PC-9 (cell line): ENCODE measurements around the gene CEP170. TPM values are rescaled to one million over a fixed set of nuclear protein-coding genes. Genes with fewer than 3 reads are reported as not detected.

ENCODE experiments used
- BruUV-seq: library from RNA; stranded (reverse); fragments of 400-500 nt; replicated peaks from 2 replicates; lab custom pipeline; 2021; lab: Mats Ljungman, UMichigan
- CTCF ChIA-PET: fragments of 300-600 bp; sonication (Branson Sonifier 250); formaldehyde crosslinking; loops from one replicate; lab custom pipeline; 2022; ENCODE audit warnings: antibody characterized with exemption; lab: Charles Lee
- POLR2A ChIA-PET: fragments of 300-600 bp; sonication (Branson Sonifier 250); formaldehyde crosslinking; loops from one replicate; lab custom pipeline; 2022; ENCODE audit warnings: antibody characterized with exemption; ENCODE audit not compliant: unreplicated experiment; lab: Charles Lee
- DNase-seq, 2 experiments: peaks; one replicate each; pipeline versions ENCODE4 v3.0.0 to v3.0.0-alpha.2; 2015 to 2022; ENCODE audit warnings: mixed read lengths in 1 of 2
- H2AFZ ChIP-seq: fragments of 200-600 bp; sonication (generic); 2 replicates; pipeline ENCODE4 v1.8.1; 2017; ENCODE audit warnings: antibody characterized with exemption
- H3F3A ChIP-seq: fragments of 200-600 bp; sonication (generic); 2 replicates; pipeline ENCODE4 v1.8.1; 2017; ENCODE audit warnings: antibody characterized with exemption, mild to moderate bottlenecking, low read depth; ENCODE audit not compliant: insufficient read depth
- H3K27ac ChIP-seq: fragments of 200-600 bp; sonication (generic); 2 replicates; pipeline ENCODE4 v1.6.1; 2016; ENCODE audit warnings: mixed run types
- H3K27me3 ChIP-seq: fragments of 200-600 bp; sonication (generic); 2 replicates; pipeline ENCODE4 v1.6.1; 2016; ENCODE audit warnings: low read depth, mixed run types; ENCODE audit not compliant: insufficient read depth
- H3K36me3 ChIP-seq: fragments of 200-600 bp; sonication (generic); 2 replicates; pipeline ENCODE4 v1.6.1; 2016; ENCODE audit warnings: low read depth, mixed run types
- H3K4me1 ChIP-seq: fragments of 200-600 bp; sonication (generic); replicated peaks from 2 replicates; pipeline ENCODE4 v1.6.1; 2016; ENCODE audit warnings: mixed run types; ENCODE audit not compliant: insufficient read depth
- H3K4me2 ChIP-seq: fragments of 200-600 bp; sonication (generic); 2 replicates; pipeline ENCODE4 v1.6.1; 2017; ENCODE audit warnings: mixed run types
- H3K4me3 ChIP-seq: fragments of 200-600 bp; sonication (generic); 2 replicates; pipeline ENCODE4 v1.6.1; 2016; ENCODE audit warnings: mixed run types
- H3K79me2 ChIP-seq: fragments of 200-600 bp; sonication (generic); 2 replicates; pipeline ENCODE4 v1.6.1; 2017; ENCODE audit warnings: low read depth, mixed run types
- H3K9me2 ChIP-seq: fragments of 200-600 bp; sonication (generic); 2 replicates; pipeline ENCODE4 v1.8.1; 2017; ENCODE audit warnings: mild to moderate bottlenecking; ENCODE audit not compliant: insufficient read depth
- H3K9me3 ChIP-seq: fragments of 200-600 bp; sonication (generic); 2 replicates; pipeline ENCODE4 v1.8.1; 2016; ENCODE audit warnings: low read depth; ENCODE audit not compliant: insufficient read depth
- H4K20me1 ChIP-seq: fragments of 200-600 bp; sonication (generic); 2 replicates; pipeline ENCODE4 v1.8.1; 2017; ENCODE audit not compliant: insufficient read depth
- CTCF ChIP-seq: fragments of 200-600 bp; sonication (generic); conservative IDR thresholded peaks from 2 replicates; pipeline ENCODE4 v1.6.1; 2017; ENCODE audit warnings: mixed run types, antibody characterized with exemption, mild to moderate bottlenecking, moderate library complexity
- EZH2 ChIP-seq: fragments of 200-600 bp; sonication (generic); IDR thresholded peaks from 2 replicates; pipeline ENCODE4 v1.8.0; 2017; ENCODE audit warnings: antibody characterized with exemption, low read depth
- intact Hi-C: fragments of 100-400 bp; cut with micrococcal nuclease; formaldehyde crosslinking; loops from one replicate; pipeline ENCODE4 v1.10.0; 2022; ENCODE audit not compliant: unreplicated experiment
- total RNA-seq: library from RNA; stranded (reverse); gene quantifications from 2 replicates; pipeline ENCODE4 v1.2.3, GENCODE V29; 2021

CEP170 gene
- total RNA-seq, 1 experiment from 2014 or later: 40.8 TPM

- H3K27ac ChIP-seq: peak overlapping the region; percentile 30; the same call in 1 of the 2 replicates
- H3K9me3 ChIP-seq: no peaks in the 10 kb centered on the region
- peaks cover 3% of the 10 kb centered on the region; the same call in 1 of the 2 replicates for H4K20me1 ChIP-seq
- no peaks in the 10 kb centered on the region for H3K27me3 ChIP-seq
- peak overlapping the region; percentile 79 for H2AFZ ChIP-seq
- no peaks in the 10 kb centered on the region for H3F3A ChIP-seq
- H3K4me1 ChIP-seq: peaks cover 37% of the 10 kb centered on the region
- no TSS peak for BruUV-seq
- peaks cover 77% of the 10 kb centered on the region for H3K79me2 ChIP-seq
- TF ChIP-seq EZH2 (no peak), CTCF (no peak)
- no peak for DNase-seq
- 0 out of 2 replicates have a peak, but pooled peaks cover 5% of the 10 kb centered on the region for H3K9me2 ChIP-seq
- H3K4me3 ChIP-seq: peak overlapping the region; percentile 76
- intact Hi-C loops: loop anchor here (10.0 kb wide), 2 partner anchors 1201 to 1401 kb away; partner anchors contain the start of genes ADSS2 and DESI2
- ChIA-PET POLR2A (interaction anchor here (0.5 to 0.6 kb wide), 2 partner anchors 12 to 909 kb away, joined by 3 read pairs; no protein-coding TSS in a partner anchor), CTCF (interaction anchor here (0.5 kb wide), 1 partner anchor 28 kb away, joined by 3 read pairs; no protein-coding TSS in a partner anchor)
- H3K4me2 ChIP-seq: peak overlapping the region; percentile 100
- no peaks in the 10 kb centered on the region for H3K36me3 ChIP-seq
Measured at GRCh38 chr1:243253211-243253925, 1.7 kb downstream of the CEP170 start.

- Histone ChIP-seq H2AFZ (no peak overlapping the region), H3K4me1 (peaks cover 21% of the 10 kb centered on the region), H3K9me2 (0 out of 2 replicates have a peak, but pooled peaks cover 5% of the 10 kb centered on the region), H3K79me2 (peaks cover 61% of the 10 kb centered on the region), H3K27ac (no peak overlapping the region), H4K20me1 (peaks cover 3% of the 10 kb centered on the region; the same call in 1 of the 2 replicates), H3K4me2 (peak overlapping the region; percentile 100), H3F3A (no peaks in the 10 kb centered on the region), H3K4me3 (no peak overlapping the region), H3K27me3 (no peaks in the 10 kb centered on the region), H3K9me3 (no peaks in the 10 kb centered on the region), H3K36me3 (no peaks in the 10 kb centered on the region)
- BruUV-seq: no TSS peak
- no peak for DNase-seq
- ChIA-PET POLR2A (no interaction called here), CTCF (no interaction called here)
- intact Hi-C loops: loop anchor here (10.0 kb wide), 2 partner anchors 1203 to 1403 kb away; partner anchors contain the start of genes ADSS2 and DESI2
- TF ChIP-seq EZH2 (no peak), CTCF (no peak)
Measured at GRCh38 chr1:243251539-243251938, 3.5 kb downstream of the CEP170 start.

GRCh38 chr1:243250102-243250501, 5.0 kb downstream of the CEP170 start:
- intact Hi-C loops: loop anchor here (10.0 kb wide), 2 partner anchors 1205 to 1405 kb away; partner anchors contain the start of genes ADSS2 and DESI2
- ChIA-PET POLR2A (no interaction called here), CTCF (no interaction called here)
- Histone ChIP-seq H4K20me1 (peaks cover 3% of the 10 kb centered on the region; the same call in 1 of the 2 replicates), H3K9me2 (0 out of 2 replicates have a peak, but pooled peaks cover 5% of the 10 kb centered on the region), H3K36me3 (no peaks in the 10 kb centered on the region), H3K27ac (no peak overlapping the region), H3K4me1 (peaks cover 21% of the 10 kb centered on the region), H2AFZ (no peak overlapping the region), H3K4me3 (no peak overlapping the region), H3K4me2 (no peak overlapping the region), H3K9me3 (no peaks in the 10 kb centered on the region), H3K79me2 (peaks cover 66% of the 10 kb centered on the region), H3K27me3 (no peaks in the 10 kb centered on the region), H3F3A (no peaks in the 10 kb centered on the region)
- no peak for DNase-seq
- TF ChIP-seq EZH2 (no peak), CTCF (no peak)
- no TSS peak for BruUV-seq
